GM19455 (cell line): ENCODE data around the gene VCX2.
"Not testable (repeated sequence)": the region's sequence is repeated elsewhere in the genome, so short reads cannot be mapped to it uniquely, and the experiment has no call there.

Source experiments
- ATAC-seq: cut with Tn5 transposase; IDR thresholded peaks from one replicate; pipeline ENCODE4 v1.9.1; 2021; ENCODE audit not compliant: unreplicated experiment

Gene VCX2

DNA sequence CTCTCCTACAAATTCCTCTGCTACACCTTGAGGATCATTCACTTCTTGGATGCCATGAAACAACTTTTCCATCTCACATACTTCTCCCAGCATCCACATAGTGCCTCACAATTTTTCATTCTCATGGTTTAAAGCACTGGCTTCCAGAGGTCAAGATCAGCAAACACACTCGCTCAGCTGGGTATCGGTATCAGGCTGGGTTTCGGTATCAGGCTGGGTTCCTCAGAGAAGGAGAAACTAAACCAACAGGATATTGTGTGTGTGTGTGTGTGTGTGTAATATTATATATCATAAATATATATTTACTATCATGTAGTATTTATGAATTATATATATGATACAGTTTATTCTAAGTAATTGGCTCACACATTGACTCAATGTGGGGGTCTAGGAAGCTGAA is at the start of gene VCX2:
TSS of gene VCX2 (minus strand) at position 99 of the 400 bp plus-strand sequence. CDS start 624 bp downstream, outside the sequence.
- not testable (repeated sequence) for ATAC-seq

DNA sequence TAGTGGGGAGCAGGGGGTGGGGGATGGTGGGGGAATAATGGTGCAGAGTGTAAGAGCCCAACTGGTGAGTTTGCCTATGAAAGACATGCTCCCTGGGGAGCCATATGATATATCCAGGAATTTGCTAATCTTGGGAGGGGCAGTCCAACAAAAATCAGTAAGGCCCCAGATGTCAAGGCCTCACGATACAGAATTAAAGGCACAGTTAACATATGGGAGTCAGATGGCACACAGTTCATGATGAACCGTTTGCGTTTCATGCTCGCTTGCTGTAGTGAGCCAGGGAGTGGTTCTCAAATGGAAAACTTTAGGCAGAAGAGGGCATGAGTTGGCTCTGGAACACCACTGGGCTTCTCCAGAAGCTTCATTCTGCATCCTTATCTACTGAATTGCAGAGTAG is 33.9 kb upstream of the VCX2 start:
- no peak for ATAC-seq

DNA sequence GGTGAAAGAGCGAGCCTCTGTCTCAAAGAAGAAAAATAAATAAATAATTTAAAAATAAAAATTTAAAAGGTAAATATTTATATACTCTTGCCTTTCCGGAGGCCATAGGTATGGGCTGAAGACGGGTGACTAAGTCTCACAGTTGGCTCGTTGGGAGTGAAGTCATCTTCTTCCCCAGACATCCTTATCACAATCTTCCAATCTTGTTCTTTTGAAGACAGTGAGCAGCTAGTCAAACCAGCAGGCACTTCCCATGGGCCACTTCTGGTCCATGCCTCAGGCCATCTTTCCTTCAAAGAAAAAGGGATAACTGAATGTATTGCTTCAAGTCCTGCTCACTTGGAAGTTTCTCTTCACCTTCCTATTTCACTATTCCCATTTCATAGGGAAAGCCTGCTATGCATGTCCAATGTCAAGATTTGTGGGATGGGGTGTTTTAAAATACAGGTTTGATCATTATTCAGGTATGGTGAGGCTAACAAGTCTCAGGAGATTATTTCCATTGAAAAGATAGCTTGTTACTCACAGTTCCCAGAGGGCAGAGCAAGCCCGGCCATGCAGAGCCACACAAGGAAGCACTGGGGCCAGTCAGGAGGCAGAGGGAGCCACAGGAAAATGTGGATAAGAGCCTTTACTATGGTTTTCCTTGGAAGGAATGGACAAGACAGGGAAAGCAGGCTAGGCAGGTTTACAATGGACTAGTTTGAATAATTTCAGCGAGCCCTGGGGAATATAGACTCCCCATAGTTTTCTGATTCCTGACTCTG is 33.3 kb upstream of the VCX2 start:
- no peak for ATAC-seq

DNA sequence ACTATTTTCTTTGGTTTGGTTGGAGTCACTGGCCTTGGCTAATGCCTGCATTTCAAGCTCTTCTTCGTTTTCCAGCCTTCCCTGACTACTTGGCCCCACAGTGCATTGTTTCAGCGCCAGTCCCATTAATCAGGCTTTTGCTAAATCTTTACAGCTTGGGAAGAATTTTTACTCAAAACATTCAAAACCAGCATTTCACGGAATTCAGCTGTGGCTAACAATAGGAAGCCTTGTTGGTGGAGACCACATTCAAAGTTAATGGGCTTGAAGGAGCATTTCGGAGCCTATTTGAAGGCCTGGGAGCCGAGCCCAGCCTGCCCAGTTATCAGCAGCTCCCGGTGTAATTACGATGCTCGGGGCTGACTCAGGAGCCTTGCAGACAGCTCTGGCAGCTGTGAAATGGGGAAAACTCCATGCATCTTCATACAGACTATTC is 30.8 kb upstream of the VCX2 start:
- ATAC-seq = no peak

DNA sequence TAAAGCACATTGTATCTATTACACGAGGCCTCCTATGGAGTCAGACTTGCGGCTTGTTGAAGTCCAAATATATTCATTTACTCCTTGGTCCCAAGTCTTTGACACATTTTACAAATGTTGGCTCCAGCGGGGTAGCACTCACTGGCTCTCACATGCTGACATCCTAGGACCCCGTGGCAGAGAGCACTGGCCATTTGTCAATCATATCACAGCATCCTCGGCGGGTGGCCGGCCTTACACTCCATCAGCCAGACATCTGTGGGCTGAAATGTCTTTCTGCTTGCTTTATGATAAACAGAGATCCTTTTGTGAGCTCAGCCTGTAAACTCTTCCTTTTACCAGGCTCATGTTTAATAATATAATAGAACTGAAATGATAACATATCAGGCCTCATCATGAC is 25.7 kb upstream of the VCX2 start:
- ATAC-seq = no peak

DNA sequence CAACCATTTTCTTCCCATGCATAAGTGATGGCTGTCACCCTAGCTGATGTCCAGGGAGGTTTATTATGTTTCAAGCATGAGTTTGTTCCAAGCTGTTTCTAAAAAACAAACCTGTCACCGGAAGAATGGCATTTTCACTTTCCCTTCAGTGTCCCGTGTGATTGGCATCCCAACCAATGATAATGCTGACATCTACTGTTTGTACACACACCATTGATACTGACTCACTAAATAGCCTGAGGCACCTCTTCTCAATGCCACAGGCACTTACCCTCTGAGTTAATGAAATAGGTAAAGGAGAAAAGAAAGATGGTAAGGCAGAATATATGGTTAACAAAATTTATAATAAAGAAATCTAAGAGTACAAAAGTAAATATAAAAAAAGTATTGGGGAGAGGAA is 23.1 kb upstream of the VCX2 start:
- no peak for ATAC-seq

DNA sequence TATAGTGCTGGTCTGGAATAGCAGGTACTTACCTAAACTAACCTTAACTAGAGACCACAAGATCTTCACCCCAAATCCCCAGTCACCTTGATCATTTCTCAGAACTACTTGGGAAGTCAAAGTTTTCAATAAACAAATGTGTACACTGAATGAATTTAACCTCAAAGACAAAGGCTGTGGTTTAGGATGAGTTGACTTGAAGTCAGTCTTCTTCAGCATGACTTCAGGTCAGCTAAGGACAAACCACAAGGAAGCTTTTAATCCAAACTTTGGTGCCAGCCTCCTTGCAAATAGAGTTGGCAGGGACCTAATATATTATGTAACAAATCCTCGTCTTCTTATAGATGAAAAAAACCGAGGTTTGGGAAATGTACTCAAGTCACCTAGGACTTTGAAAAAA is 21.2 kb upstream of the VCX2 start:
- no peak for ATAC-seq

DNA sequence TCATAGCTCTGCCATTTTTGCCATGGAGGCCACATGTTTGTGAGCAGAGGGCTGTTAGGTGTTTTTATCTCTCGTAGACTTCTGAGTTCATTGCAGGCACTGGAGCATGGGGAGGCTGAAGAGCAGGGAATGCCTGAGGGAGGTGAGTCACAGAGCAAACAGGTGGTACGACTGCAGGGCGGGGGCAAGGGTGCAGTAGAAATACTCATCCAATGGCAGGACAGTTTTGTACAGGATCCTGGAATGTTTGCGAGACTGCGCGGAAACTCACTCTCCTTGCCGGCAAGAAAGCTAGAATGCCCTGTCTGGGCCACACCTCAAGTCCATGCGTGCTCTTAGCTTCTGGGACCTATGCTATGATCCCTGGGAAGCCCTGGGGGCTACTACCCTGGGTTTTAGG is 20.0 kb upstream of the VCX2 start:
- no peak for ATAC-seq

DNA sequence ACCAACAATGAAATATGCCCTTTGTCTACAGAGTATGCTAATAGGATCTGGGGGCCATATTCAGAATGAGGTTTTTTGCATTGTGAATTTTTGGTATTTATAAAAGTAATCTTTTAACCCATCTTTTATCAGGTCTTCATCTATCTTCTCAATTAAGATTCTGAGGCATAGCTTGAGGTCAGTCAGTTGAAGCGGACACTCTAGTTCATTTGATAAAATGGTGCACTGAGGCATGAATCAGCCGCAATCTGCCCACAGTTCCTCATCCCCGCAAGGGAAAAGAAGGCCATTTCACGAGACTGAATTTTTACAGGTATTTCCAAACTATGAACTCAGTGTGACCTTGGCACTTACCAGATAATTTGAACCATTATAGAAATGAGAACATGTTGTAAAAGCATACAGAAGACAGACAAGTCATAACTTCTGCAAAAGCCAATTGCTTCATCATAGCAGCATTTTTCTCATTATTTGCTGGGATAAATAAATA is 19.3 kb upstream of the VCX2 start:
- ATAC-seq = no peak

DNA sequence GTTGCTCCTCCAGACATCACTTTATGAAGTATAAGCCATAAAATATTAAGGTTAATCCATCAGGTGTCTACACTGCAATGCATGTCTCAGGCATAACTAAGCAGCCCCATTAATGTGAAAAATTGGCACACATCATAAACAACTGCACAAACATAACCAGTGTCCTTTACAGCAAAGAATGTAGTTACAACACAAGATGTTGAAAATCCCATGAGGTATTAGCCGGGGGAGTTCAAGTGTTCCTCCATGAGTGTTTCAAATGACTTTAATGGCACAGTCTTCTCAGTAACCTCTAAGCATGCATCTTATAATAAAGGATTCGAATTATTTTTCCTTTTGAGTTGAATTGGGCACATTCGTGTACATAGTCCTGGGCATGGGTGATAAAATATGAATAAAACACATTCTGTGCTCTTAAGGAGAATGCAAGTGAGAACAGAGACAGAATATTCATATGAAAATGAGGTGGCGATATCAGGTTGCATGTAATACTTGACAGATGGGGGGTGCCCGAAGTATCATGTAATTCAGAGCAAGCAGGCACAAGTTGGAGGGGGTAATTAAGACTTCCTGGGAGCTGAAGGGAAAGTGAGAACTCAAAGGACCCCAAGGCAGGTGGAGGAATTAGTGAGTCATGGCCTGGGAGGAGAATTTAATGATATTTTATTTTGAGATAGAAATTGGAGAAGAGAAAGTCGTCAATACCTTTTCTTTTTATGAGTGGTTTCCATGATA is 18.2 kb upstream of the VCX2 start:
- ATAC-seq = no peak

DNA sequence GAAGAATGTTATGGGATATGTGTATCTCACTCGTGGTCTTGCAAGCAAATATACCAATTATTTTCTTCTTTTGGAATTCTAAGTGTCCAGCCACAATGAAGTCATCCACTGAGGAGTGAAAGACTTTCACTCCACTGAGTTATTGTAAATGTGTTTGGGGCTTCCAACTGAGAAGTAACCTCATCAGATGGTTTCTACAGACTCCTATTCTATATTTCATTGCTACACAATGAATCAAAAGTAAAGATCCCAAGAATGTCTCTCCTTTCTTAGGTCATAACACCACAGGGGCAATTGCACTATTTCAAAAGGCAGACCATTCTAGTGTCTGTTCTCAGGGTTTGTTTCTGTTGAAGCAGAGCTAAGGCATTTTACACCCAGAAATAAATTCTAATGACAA is 12.3 kb upstream of the VCX2 start:
- ATAC-seq = no peak

DNA sequence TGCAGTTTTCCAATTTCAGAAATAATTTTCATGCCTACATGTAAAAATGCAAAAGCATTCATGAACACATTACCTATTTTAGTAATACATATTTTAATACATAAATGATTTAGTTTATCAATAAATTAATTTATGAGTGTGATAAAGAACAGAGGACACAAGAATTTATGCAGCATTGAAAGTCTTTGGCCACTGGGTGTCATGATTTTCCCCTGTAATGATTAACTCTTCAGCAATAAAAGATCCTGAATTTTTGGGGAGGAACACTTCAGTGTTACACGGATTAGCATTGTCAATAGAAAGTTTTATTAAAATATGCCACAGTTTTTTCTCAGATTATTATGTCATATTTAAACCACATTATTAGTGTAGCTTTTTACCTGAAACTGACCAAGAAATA is 8.6 kb upstream of the VCX2 start:
- no peak for ATAC-seq

DNA sequence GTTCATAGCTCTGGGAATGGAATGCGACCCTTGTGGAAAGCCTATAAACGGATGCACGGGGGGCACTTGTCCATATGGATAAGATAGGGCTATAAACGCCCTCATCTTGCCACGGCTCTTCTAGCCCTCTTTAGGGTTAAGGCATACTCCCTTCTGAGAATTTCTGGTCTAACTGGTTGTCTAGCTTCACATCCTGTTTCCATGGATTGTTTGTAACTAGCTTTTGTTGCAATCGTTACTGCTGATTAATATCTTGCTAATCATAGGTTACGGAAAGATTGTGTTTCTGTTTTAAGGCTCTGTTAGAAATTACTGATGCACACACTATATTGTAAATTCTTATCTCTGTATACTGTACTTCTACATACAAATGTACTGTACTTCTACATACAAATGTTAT is 17.1 kb downstream of the VCX2 start:
- ATAC-seq = not testable (repeated sequence)

DNA sequence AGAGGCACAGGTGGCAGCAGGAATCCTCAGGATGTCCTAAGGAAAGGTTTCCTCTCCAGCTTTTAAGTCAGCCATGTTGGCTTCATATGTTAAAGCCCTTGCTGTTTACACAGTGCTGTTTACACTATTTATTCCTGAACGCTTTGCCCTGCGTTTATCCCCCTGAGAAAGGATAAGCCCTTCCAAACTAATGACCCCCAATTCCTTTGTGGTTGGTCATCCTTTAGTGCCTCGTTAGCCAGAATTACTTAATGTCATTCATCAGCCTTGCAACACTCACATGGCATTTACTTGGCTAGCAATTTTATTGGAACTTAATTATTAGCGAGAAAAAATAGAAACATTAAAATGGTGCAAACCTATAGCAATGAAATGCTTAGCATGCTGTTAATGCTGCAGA is 23.8 kb downstream of the VCX2 start:
- ATAC-seq = no peak

DNA sequence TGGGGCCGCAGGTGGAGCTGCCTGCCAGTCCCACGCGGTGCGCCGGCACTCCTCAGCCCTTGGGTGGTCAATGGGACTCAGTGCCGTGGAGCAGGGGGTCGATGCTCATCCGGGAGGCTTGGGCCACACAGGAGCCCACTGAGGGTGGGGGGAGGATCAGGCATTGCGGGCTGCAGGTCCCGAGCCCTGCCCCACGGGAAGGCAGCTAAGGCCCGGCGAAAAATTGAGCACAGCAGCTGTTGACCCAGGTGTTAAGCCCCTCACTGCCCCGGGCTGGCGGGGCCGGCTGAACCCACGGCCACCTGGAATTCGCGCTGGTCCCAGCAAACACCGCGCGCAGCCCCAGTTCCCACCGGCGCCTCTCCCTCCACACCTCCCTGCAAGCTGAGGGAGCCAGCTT is 26.1 kb downstream of the VCX2 start:
- ATAC-seq = no peak

DNA sequence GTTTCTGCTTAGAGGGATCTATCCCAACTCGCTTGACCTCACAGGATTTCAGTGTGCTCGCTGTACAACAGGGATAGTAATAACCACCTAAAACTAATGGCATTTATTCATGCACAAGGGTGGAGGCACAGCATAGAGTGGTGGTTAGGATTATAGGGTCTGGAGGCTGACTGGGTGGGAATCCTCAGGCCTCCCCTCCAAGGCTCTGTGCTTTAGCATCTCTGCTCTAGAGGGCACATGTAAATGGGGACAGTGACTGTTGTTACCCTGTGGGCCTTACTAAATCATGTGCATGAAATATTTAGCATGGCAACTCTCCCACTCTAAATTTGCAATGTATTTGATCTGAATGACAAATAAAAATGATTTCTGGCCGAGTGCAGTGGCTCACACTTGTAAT is 29.2 kb downstream of the VCX2 start:
- ATAC-seq = no peak

DNA sequence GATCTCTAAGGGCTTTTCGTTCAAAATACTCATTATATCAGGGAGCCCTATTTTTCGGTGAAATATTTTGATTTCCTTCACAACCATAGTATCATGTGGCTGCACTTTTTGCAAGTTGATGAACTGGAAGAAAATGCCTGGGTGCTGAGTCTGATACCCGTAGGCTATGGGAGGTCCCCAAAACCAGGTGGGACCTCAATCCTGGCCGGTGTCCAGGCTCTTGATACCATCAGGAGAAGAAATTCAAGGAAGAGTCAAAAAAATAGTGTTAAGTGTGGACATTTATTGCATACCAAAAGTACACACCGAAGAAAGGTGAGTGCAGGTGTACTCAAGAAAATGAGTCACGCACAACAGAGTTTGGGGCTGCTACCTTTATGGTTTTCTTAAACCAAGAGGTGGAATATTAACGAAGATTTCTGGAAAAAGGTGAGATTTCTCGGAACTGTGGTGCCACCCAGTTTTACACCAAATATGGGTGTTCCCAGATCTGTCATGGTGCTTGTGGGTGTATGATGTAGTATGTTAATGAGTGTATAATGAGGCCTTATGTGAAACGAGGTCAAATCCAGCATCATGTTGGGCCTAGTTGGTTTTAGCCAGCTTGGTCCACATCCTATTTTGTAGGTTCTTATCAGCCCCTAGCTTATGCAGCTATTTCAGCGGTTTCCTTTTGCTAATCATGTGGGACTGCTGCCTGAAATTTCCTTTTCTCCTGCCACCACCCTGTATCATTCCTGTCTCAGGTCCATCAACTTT is 29.9 kb downstream of the VCX2 start:
- no peak for ATAC-seq

DNA sequence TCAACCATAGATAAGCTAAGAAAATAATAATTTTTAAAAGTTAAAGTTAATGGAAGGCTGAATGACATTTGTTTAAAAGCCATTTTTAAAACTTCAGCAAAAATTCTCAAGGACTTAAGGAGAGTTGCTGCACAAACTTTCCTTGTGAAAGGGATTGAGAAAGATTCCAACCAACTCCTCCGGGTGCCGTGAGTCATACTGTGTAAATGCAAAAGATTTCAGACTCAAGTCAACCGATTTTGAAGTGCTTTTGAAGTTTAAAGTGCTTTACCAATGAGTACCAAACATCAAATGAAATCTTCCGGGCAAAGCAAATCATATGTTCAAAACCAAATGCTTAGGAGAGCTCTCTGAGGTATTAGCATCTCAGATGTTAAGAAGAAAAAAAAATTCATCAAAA is 31.4 kb downstream of the VCX2 start:
- ATAC-seq = no peak

DNA sequence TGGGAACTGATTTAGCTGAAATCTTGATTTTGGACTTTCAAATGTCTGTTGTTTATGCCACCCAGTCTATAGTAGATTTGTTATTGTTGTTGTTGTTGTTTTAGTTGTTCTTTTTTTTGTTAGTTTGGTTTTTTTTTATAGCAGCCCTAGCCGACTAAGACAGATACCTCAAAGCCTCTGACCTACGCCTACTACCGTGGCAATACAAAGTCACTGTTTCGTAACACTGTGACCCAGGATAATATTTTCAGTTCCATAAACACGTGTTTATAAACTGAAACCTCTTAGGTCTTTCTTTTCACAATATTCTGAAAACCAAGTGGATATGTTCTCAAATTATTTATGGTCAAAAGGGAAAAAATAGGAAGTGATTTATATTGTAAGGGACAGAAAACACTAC is 32.8 kb downstream of the VCX2 start:
- ATAC-seq = no peak

DNA sequence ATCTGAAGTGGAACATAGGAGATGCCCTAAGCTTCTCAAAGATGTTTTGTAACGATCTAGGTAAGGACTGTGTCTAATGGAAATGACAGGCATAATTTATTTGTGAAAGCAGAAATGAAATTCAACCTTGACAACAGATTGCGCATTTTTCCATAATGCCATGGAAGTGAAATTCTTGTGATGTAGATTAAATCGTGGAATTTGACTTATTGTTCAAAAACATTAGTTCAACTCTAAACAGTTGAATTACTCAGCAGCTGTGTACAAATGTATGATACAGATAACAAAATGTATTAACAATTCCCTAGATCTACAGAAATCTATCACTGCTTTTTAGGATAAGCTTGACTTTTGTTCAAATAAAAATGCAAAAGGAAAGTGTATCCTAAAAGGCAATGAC is 44.4 kb downstream of the VCX2 start:
- no peak for ATAC-seq

DNA sequence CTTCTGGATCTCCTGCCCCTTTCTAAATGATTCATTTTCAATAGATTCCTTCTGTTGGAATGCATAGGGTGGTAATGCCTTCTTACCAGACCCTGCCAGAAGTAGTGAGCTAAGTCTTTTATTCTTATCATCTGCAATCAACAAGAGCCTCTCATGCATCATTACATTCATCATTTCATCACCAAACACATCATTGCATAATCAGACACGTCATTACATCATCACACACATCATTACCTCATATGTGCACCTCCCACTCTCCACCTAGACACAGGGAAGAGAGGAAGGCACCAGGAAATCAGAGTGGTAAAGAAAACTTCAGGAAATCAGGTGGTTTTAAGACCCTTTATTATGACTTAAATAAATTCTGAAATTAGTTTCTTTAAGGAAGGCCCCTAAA is 45.0 kb downstream of the VCX2 start:
- ATAC-seq = no peak

DNA sequence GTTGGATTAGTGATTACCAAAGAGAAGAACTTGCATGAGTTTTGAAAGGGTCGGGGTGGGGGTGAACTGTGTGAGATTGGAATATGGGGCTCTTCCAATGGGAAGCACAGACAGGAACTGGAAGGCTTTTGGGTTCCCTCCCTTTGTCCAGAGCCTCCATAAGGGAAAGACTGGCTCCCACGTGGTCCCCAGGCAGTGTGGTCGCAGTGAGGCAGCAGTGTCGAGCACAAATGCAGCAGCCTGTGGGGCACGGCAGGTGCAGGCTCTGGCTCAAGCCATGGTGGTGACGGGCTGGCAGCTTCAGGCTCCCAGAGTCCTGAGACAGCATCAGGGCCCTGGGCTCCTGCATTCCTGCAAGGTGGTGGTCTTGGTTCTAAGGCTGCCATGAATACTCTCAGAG is 45.5 kb downstream of the VCX2 start:
- no peak for ATAC-seq
